ENCODE measurements around the gene OTUB1. TPM values are rescaled to one million over a fixed set of nuclear protein-coding genes. Genes with fewer than 3 reads are reported as not detected.

OTUB1 gene
- polyA plus RNA-seq, 1 donor (not counting 4 experiments of a cell fraction or from before 2014, with no cell fraction given): 106 TPM

DNA sequence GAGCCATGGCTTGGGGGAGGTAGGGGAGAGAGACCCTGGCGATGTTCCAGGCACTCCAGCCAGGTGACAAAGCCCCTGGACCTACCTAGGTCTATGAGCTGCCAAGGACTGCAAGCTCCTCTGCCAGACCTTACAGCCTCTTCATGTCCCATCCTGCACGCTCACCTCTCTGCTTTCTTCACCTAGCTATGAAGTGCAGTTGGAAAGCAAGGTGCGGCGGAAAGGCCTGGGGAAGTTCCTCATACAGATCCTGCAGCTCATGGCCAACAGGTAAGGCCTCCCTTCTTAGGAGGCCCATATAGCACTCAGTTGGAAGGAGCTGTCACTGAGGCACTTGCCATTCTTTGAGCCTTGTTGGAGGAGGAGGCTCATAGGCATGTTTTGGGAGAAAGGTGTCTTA, 33.7 kb upstream of the OTUB1 start:
- Histone ChIP-seq H2AFZ (ENCODE audit: control insufficient read depth, low read length) (peak overlapping the region; percentile 14), H3K9me1 (ENCODE audit: control insufficient read depth, extremely low read depth, insufficient read depth, low read length) (no peaks in the 10 kb centered on the region), H3K79me2 (ENCODE audit: control insufficient read depth, insufficient read depth, low read length) (no peaks in the 10 kb centered on the region), H3K4me3 (ENCODE audit: control insufficient read depth in 2 of 3, extremely low read depth in 1 of 3, insufficient read depth in 2 of 3, low read depth in 1 of 3, low read length in 3 of 3) (peak overlapping the region in 1 of 3 experiments; percentile 34), H3K27ac (ENCODE audit: control insufficient read depth, insufficient read depth, low read length) (peak overlapping the region; percentile 62), H4K20me1 (ENCODE audit: control insufficient read depth, extremely low read depth, insufficient read depth, low read length) (no peaks in the 10 kb centered on the region), H3K9ac (ENCODE audit: control insufficient read depth, extremely low read depth, insufficient read depth, low read length) (peak overlapping the region; percentile 48), H3K9me3 (ENCODE audit: control insufficient read depth, low read depth, low read length) (no peaks in the 10 kb centered on the region), H3K36me3 (ENCODE audit: control insufficient read depth in 2 of 2, extremely low read depth in 1 of 2, insufficient read depth in 2 of 2, low read length in 2 of 2) (peaks cover 8 to 10% of the 10 kb centered on the region in 2 experiments), H3K4me1 (ENCODE audit: control insufficient read depth, extremely low read depth, insufficient read depth, low read length) (peaks cover 14% of the 10 kb centered on the region), H3K27me3 (ENCODE audit: control insufficient read depth, extremely low read depth, insufficient read depth, low read length) (no peaks in the 10 kb centered on the region), H3K4me2 (ENCODE audit: control insufficient read depth, extremely low read depth, insufficient read depth, low read depth, low read length) (peak overlapping the region; percentile 73)
- DNase-seq (ENCODE audit: low read depth, low spot score): no peak
- dilution Hi-C loops (cut with MboI; ENCODE audit: extremely low pct_ligation_motif_present, low sequenced_read_pairs): no loop called here
- no peak for FAIRE-seq
- no peak for TF ChIP-seq EZH2 (IDR thresholded peaks at IDR 0.05; ENCODE audit: low read length)
- TF ChIP-seq, protein P1, sequence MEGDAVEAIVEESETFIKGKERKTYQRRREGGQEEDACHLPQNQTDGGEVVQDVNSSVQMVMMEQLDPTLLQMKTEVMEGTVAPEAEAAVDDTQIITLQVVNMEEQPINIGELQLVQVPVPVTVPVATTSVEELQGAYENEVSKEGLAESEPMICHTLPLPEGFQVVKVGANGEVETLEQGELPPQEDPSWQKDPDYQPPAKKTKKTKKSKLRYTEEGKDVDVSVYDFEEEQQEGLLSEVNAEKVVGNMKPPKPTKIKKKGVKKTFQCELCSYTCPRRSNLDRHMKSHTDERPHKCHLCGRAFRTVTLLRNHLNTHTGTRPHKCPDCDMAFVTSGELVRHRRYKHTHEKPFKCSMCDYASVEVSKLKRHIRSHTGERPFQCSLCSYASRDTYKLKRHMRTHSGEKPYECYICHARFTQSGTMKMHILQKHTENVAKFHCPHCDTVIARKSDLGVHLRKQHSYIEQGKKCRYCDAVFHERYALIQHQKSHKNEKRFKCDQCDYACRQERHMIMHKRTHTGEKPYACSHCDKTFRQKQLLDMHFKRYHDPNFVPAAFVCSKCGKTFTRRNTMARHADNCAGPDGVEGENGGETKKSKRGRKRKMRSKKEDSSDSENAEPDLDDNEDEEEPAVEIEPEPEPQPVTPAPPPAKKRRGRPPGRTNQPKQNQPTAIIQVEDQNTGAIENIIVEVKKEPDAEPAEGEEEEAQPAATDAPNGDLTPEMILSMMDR (optimal IDR thresholded peaks at IDR 0.05 in 1 of 3, IDR thresholded peaks at IDR 0.05 in 1 of 3, conservative IDR thresholded peaks at IDR 0.05 in 1 of 3; ENCODE audit: extremely low read depth in 1 of 3, insufficient read depth in 2 of 3, low read length in 3 of 3): no peak

GRCh38 chr11:63958008-63958407, 28.2 kb upstream of the OTUB1 start:
- no peak for DNase-seq (ENCODE audit: low read depth, low spot score)
- TF ChIP-seq, protein P1 (optimal IDR thresholded peaks at IDR 0.05 in 1 of 3, IDR thresholded peaks at IDR 0.05 in 1 of 3, conservative IDR thresholded peaks at IDR 0.05 in 1 of 3; ENCODE audit: extremely low read depth in 1 of 3, insufficient read depth in 2 of 3, low read length in 3 of 3): no peak
- no peak for TF ChIP-seq EZH2 (IDR thresholded peaks at IDR 0.05; ENCODE audit: low read length)
- Histone ChIP-seq H3K27ac (ENCODE audit: control insufficient read depth, insufficient read depth, low read length) (no peak overlapping the region), H3K4me1 (ENCODE audit: control insufficient read depth, extremely low read depth, insufficient read depth, low read length) (peaks cover 17% of the 10 kb centered on the region), H3K9ac (ENCODE audit: control insufficient read depth, extremely low read depth, insufficient read depth, low read length) (no peak overlapping the region), H3K36me3 (ENCODE audit: control insufficient read depth in 2 of 2, extremely low read depth in 1 of 2, insufficient read depth in 2 of 2, low read length in 2 of 2) (peaks cover 8 to 10% of the 10 kb centered on the region in 2 experiments), H3K9me1 (ENCODE audit: control insufficient read depth, extremely low read depth, insufficient read depth, low read length) (peaks cover 2% of the 10 kb centered on the region), H3K4me2 (ENCODE audit: control insufficient read depth, extremely low read depth, insufficient read depth, low read depth, low read length) (no peak overlapping the region), H3K79me2 (ENCODE audit: control insufficient read depth, insufficient read depth, low read length) (no peaks in the 10 kb centered on the region), H4K20me1 (ENCODE audit: control insufficient read depth, extremely low read depth, insufficient read depth, low read length) (no peaks in the 10 kb centered on the region), H3K27me3 (ENCODE audit: control insufficient read depth, extremely low read depth, insufficient read depth, low read length) (no peaks in the 10 kb centered on the region), H2AFZ (ENCODE audit: control insufficient read depth, low read length) (no peak overlapping the region), H3K9me3 (ENCODE audit: control insufficient read depth, low read depth, low read length) (no peaks in the 10 kb centered on the region), H3K4me3 (ENCODE audit: control insufficient read depth in 2 of 3, extremely low read depth in 1 of 3, insufficient read depth in 2 of 3, low read depth in 1 of 3, low read length in 3 of 3) (no peak overlapping the region)
- dilution Hi-C loops (cut with MboI; ENCODE audit: extremely low pct_ligation_motif_present, low sequenced_read_pairs): no loop called here
- FAIRE-seq: no peak
